Measurements from ENCODE around the gene SIPA1L3. TPM values are rescaled to one million over a fixed set of nuclear protein-coding genes. Genes with fewer than 3 reads are reported as not detected.
"Not testable (repeated sequence)": the region's sequence is repeated elsewhere in the genome, so short reads cannot be mapped to it uniquely, and the experiment has no call there.

SIPA1L3 gene
- total RNA-seq, 1 experiment from 2014 or later, result 10.5 TPM

DNA sequence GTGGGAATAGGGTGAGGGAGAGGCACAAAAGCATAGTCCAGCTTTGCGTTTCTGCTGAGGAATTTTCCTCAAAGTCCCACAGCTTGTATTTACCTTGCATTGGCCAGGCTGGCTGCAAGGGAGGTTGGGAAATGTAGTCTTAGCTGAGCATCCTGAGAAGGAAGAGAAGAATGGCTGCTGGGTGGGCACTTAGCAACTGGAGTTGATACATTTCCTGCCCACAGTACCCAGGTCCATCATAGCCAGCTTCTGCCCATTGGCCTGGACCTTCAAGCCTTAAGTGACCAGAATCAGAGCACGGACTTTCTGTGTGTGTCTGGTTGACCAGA lies 112.4 kb downstream of the SIPA1L3 start:
- DNase-seq (ENCODE audit: low read depth), result no peak

DNA sequence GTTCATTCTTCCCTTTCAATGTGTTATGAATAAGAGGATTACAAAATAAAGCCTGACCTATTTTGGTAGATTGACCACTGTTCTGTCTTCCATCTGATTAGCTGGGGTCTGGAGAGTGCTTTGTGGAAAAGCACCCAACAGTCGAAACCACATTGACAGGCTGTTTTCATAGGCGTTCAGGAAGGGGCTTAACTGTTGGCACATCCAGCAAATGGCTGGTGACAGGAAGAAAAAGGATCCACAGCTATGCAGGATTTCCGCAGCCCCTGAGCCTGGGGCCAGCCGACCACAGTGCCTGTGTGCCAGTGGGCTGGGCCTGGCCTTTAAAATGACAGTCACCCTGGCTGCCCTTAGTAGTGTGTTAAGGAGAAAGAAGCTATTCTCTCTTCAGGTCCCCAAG lies 113.3 kb downstream of the SIPA1L3 start:
- no peak for DNase-seq (ENCODE audit: low read depth)

DNA sequence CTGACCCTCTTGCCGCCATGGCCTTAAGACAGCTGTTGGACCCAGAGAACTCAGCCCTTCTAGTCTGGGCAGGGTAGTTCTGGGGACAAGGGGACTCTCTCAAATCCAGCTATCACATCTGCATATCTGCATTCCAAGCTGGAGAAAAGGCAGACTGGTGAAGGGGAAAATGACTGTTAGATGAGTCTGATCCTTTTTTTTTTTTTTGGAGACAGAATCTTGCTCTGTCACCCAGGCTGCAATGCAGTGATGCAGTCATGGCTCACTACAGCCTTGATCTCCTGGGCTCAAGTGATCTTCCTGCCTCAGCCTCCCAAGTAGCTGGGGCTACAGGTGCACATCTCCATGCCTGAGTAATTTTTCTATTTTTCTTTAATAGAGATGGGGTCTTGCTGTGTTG lies 114.3 kb downstream of the SIPA1L3 start:
- no peak for DNase-seq (ENCODE audit: low read depth)

DNA sequence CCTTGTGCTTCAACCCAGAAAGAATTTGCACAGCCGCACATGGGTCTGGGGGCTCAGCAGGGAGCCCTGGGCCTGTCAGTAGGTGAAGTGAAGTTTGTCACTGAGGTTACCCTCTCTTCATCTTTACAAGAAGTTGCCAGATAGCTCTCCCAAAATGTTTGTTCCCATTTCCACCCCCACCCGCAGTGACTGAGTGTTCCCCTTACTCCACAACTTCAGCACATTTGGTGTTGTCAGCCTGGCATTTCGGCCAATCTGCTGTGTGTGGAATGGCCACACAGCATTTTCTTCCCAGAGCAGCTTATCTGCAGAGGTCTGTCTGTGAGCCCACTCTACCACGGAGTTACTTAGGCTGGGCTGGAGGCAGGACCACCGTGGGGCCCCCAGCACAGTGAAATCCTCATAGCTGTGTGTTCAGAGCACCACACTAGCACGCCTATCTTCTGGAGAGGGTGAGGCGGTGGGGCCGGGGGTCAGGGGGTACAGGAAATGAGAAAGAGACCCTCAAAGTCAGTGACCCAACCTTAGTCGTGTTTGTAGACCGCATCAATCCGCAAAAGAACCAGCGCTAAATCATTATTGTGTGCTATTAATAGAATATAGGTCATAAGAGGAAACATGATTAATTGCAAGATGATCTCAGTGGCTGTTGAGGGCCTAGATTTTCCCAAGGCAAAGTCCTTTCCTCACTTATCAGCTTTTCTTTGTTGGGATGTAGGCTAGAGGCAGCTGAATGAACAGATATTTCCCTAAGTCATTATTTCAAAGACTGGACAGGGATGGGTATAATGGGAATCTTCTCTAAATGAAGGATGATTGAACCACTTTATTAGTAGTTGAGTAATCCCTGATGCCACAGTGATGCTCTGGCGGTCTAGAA lies 116.0 kb downstream of the SIPA1L3 start:
- DNase-seq (ENCODE audit: low read depth), result no peak

DNA sequence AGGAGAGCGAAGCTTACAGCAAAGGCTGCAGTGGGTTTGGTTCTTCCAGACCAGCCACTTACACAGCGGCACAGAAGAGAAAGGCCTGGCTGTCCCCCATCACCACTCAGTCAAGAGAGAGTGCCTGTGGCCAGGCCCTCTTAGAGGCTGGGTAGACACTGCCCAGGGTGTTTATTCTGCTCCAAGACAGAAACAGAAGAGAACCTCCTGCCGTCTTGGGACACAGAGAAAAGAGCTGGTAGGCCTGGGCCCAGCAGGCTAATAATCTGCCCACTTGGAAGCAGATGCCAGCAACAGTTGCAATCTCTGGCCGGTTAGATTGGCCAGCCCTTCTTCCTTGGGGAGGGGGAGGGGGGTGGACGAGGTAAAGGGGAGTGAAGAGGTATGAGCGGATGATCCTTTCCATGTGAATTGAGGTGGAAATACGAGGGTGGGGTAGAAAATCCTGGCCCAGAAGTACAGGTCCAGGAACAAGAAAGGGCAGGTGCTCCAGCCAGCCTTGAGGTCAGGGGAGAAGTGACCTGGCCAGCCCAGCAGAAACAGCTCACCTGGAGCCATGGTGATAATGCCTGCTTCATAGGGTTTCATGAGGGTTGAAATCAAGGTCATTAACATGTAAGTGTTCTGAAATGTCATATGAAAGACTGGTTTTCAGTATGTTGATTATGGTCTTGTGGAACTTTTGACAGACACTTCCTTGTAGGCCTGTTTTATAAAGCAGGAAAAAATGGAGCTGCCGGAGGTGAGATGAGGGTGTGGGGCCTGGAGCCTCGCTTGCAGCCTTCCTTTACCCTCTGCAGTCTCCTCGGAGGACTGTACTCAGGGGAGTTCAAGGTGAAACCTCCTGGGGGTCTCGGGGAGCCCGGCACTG lies 116.9 kb downstream of the SIPA1L3 start:
- DNase-seq (ENCODE audit: low read depth), result no peak

DNA sequence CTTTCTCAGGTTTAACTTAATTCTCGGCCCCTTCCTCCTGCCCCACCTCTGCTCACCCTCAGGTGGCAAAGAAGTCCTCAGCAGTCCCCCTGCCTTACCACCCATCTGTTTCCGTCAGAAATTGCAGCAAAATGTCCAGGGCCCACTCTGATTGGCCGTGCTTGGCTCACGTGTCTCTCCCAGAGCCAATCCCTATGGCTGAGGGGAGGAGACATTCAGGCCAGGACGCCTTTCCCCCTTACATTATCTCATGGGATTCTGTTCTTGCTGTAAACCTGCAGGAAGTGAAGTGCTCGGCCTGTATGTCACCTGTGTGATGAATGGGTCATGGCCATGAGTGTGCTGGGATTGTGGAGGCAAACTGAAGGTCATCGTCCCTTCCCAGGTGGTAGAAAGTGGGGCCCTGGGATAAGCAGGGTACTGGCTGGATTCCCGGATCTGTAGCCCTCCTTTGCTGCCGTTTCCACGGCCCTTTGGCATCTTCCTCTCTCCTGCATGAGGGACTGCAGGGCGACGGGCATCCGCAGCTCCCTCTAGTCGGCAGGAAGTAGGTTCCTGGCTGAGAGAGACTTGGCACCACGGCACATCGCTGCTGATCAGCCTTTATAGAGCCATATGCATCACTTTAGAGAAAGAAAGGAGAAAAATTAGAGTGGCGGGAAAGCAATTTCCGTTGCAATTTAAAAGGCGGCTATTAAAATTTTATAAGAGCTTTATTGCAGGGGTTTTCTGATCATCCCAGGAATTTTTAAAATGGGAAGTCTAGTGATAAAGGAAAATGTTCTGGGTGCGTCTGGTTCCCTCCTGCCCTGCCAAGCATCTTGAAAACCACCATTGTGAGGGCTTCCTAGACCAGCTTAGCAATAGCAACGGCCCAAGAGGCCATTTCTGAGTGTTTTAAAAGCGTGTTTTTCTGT lies 118.2 kb downstream of the SIPA1L3 start:
- DNase-seq (ENCODE audit: low read depth), result no peak

DNA sequence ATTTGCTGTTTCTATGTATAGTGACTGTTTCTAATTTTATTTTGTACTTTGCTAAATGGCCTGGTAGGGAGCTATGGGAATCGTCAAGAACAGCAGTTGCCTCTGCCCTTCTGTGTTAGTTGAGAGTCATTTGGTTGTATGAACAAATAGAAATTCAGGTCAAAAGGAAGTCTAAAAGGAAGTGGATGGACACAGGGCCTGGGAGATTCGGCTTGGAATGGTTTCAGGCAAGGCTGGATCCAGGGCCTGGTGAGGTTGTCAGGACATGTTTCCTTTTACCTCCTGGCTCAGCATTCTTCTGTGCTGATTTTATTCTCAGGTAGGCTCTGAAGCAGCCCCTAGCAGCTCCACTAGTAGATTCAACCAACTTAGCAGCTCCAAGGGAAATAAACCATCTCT lies 118.9 kb downstream of the SIPA1L3 start:
- DNase-seq (ENCODE audit: low read depth), result no peak

DNA sequence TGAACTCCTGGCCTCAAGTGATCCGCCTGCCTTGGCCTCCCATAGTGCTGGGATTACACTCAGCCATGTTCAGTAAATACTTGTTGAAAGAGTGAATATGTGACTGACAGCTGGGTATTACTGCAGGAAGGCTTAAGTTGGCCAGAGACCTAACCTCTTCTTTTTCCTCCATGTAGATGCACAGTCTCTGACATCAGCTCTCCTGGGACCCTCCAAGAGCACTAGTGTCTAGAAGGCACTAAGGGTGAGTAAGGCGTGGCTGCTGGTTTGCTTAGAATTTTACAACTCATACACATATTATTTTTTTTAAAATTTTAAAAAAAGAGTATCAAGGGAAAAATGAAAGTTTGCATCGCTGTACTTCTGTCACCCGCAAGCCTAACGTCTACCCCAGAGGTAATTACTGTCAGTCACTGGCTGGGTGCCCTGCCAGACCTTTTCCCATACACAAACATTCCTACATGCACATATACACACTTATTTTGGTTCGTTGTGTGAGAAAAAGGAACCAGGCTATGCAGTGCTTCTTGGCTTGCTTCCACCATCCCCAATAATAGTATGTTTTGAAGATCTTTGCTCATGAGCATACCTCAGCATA lies 122.0 kb downstream of the SIPA1L3 start:
- DNase-seq (ENCODE audit: low read depth), result no peak

DNA sequence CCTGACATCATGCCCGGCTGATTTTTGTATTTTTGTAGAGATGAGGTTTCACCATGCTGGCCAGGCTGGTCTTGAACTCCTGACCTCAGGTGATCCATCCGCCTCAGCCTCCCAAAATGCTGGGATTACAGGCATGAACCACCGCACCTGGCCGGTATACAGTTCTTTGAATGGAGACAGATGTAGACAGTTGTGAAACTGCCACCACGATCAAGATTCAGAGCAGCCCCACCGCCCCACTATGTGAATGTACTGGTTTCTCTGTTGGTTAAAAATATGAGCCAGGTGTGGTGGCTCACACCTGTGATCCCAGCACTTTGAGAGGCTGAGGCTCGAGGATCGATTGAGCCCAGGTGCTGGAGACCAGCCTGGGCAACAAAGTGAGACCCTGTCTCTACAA lies 123.0 kb downstream of the SIPA1L3 start:
- not testable (repeated sequence) for DNase-seq (ENCODE audit: low read depth)

DNA sequence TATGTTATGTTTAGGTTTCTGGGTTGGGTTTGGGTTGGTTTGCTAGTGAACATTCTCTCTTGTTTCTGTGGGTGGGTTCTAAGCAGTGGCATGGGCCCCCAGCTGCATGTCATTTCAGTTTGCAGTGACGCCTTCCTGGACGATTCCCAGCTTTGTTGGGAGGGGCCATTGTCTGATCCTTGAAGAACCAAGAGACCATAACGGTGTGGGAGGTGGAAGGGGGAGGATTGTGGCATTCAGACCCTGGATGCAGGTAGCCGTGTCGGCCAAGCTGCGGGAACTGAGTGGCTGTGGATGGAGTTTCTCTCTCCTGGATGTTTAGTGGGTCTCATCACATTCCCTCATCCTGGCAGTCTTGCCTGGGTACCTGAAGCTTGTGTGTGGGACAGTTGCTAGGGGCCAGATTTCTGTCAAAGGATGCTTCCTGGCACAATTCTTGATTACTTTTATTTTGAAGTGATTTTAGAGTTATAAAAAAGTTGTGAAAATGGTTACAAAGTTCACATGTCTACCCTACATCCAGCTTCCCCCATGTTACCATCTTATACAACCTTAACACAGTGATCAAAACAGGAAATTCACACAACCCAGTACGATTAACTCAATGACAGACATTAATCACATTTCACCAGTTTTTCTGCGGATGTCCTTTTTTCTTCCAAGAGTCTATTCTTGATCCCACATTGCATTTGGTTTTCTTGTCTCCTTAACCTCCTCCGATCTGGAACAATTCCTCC lies 123.8 kb downstream of the SIPA1L3 start:
- DNase-seq (ENCODE audit: low read depth), result no peak

DNA sequence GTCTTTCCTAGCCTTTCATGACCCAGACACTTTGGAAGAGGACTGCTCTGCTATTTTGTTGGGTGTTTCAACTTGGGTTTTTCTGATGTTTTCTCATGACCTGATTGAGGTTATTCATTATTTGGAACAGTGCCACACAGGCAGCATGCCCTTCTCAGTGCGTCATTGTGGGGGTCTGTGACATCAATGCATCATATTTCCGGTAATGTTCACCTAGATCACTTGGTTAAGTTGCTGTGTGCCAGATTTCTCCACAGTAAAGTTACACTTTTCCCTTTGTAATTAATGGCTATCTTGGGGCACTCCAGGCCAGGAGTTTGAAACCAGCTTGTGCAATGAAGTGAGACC lies 124.4 kb downstream of the SIPA1L3 start:
- DNase-seq (ENCODE audit: low read depth), result no peak

DNA sequence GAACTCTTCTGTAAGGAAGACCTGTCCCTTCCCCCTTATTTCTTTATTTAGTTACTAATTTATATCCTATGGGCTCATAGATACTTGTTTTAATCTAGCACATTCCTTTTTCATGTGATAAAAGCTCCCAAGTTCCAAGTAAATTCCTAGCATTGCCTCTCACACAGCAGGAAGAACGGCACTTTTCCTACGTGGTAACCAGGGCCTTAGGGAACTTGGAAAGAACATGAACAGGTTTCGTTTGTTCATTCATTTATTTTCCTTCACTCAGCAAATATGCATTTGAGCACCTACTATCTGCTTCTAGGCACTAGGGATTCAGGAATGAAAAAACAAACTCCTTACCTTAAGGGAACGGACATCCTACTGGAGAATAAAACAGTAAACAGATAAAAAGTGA lies 125.1 kb downstream of the SIPA1L3 start:
- no peak for DNase-seq (ENCODE audit: low read depth)

DNA sequence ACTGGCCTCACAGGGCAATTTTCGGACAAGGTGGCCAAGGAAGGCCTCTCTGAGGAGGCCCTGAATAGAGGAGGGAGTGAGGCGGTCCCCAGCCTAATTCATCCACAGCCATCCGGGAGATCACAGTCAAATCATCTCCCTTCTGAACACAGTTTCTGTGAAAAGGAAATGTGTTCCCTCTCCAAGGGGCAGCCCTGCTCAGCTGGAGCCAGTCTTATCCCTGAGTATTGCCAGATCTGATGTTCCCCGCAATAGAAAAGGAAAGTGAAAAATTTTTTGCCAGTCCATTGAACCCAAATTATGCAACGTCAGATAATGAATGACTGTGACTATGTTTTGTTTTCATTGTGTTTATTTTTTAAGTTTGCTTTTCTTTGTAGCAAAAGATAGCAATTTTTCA lies 125.9 kb downstream of the SIPA1L3 start:
- no peak for DNase-seq (ENCODE audit: low read depth)

DNA sequence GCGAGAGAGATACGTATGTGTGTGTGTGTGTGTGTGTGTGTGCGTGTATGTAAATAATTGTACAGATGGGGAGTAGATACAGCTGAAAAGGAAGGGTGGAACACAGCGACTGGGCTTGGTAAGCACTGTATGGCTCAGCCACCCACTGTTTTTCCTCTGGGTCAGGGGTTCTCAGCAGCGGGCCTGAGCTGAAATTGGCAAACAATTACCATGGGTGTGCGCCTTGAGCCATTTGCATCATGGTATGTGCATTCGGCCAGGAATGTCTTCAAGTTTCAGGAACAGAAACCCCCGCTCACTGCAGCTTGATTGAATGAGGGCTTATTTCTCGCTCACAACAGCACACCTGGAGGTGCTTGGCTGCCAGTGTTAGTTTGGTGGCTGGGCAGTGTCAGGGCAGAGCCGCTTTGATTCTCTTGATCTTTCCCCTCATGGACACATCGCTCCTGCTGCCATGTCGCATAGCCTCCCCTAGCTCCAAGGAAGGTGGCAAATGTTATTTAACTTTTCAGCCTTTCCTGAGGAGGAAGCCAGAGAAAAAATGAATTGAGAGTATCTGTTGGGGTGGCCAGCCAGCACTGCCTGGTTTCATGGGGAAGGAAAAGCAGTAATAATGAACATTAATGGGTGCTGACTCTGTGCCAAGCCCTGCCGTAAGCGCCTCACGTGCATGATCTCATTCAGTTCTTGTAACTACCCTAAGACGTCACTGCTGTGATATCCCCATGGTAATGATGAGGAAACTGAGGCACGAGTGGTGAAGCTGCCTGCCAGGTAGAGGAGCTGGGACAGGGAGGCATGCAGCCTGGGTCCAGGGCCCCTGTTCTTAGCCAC lies 126.9 kb downstream of the SIPA1L3 start:
- DNase-seq (ENCODE audit: low read depth), result no peak

DNA sequence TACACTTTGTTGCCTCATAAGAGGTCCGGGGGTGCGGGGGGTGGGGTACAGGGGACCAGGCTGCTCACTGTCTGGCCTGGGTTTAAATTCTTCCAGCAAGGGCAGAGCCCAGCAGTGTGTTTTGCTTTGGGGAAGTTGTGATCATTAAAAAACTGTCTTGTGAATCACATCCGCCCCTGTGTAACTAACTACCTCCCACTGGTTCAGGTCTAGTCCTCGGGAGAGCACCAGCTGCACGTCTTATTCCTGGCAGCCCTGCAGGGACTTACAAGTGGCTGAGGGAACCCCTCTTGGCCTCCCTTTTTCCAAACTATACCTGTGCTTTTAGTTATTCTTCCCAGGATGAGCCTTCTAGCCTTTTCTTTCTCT lies 127.5 kb downstream of the SIPA1L3 start:
- DNase-seq (ENCODE audit: low read depth), result peak; percentile 55

DNA sequence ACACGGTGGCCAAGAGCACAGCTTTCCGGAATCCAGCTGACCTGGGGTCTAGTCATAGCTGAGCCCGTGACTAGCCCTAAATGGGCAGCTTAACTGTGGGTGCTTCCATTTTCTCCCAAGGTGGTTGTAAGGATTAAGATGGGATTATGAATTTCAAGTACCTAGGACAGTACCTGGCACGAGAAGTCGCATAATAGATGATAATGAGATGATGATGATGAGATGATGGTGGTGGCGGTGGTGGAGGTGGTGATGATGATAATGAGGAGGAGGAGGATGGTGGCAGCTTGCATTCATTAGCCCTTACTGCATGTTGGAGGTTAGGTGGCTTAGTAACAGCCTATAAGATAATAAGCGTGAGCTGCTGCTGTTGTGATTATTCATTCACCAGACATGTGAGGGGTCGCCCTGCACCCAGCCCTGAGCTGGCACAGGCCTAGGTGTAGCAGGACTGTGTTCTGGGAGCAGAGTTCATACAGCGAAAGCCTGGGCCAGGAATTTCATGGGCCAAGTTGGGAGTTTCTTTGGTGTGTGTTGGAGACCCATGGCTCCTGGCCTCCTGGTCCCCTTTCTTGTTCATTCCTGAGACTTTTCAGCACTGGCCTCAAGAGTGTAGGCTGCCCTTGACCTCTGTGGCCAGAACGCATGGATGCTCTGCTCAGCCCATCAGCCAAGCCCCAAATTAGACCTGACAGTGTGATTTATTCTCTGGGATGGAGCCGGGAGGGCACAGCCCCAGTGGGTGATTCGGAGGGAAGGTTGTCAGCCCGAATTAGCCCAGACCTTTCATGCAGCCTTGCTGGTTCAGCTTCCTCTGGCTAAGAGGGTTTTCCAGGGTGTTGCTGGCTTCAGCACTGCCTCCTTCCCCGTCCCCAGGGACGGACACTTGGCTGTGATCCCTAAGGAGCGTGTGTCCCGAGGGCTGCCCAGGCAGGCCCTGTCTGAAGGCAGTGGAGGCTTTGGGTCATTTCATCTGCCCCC lies 128.8 kb downstream of the SIPA1L3 start:
- DNase-seq (ENCODE audit: low read depth), result peak; percentile 62

DNA sequence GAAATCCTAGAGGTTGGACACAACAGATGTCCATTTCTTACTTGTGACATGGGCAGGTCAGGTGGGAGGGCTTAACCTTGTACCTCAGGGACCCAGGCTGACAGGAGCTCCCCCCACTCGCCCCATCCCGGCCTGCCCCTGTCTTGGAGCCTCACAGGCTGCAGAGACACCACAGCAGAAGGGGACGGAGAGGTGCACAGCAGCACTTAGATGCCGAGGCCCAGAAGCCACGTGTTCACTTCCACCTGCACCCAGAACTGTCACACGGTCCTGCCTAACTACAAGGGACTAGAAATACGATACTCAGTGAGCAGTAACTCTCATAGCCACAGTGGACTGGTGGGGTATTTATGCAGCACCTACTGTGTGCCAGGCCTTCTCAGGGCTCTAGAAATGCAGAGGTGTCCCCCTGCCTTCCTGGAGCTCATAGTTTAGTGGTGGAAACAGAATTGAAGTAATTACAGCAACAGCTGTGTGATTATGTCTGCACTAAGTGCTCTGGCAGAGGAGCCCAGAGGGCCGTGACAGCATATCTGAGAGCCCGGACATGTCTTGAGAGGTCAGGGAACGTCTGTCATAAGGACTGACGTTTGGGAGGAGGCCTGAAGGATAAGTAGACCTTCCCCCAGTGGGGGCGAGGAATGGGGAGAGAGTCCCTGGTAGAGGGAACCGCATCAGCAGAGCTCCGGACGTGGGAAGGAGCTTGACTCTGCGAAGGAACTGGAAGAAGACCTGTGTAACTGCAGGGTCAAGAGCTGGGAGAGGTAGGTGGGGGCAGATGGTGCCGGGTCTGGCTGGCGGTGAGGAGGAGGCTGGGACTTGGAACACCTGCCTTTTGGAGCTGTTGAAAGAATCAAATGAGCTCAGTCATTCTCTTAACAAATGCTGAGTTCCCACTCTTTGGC lies 130.0 kb downstream of the SIPA1L3 start:
- DNase-seq (ENCODE audit: low read depth), result no peak

DNA sequence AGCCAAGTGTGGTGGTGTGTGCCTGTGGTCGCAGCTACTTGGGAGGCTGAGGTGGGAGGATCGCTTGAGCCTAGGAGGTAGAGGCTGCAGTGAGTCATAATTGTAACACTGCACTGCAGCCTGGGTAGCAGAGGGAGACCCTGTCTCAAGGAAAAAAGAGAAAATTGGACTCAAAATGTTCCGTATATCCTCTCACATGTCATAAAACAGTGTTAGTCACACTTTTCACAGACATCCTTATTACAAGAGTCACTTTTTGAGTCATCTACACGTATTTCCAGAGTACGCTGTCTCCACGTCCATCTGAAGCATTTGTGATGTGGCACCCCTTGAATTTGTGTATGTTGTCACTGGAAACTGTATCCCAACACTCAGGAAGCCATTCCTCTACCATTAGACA lies 133.0 kb downstream of the SIPA1L3 start:
- peak; percentile 92 for DNase-seq (ENCODE audit: low read depth)

Measured in RPMI7951 (cell line).